AG10803 (cell line): ENCODE measurements around the gene CYP1A2.

Source experiments
- DNase-seq: peaks from one replicate; pipeline ENCODE4 v3.0.0; 2010; ENCODE audit warnings: low read depth
- H3K4me3 ChIP-seq: 2 replicates; pipeline ENCODE4 v1.5.1; 2011; ENCODE audit warnings: mild to moderate bottlenecking, low read length, control low read depth
- TF ChIP-seq, protein P1 (sequence below): conservative IDR thresholded peaks from 2 replicates; pipeline ENCODE4 v1.5.1; 2011; ENCODE audit warnings: mild to moderate bottlenecking, low read length, control low read depth, inconsistent platforms

Gene CYP1A2, protein sequence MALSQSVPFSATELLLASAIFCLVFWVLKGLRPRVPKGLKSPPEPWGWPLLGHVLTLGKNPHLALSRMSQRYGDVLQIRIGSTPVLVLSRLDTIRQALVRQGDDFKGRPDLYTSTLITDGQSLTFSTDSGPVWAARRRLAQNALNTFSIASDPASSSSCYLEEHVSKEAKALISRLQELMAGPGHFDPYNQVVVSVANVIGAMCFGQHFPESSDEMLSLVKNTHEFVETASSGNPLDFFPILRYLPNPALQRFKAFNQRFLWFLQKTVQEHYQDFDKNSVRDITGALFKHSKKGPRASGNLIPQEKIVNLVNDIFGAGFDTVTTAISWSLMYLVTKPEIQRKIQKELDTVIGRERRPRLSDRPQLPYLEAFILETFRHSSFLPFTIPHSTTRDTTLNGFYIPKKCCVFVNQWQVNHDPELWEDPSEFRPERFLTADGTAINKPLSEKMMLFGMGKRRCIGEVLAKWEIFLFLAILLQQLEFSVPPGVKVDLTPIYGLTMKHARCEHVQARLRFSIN

DNA sequence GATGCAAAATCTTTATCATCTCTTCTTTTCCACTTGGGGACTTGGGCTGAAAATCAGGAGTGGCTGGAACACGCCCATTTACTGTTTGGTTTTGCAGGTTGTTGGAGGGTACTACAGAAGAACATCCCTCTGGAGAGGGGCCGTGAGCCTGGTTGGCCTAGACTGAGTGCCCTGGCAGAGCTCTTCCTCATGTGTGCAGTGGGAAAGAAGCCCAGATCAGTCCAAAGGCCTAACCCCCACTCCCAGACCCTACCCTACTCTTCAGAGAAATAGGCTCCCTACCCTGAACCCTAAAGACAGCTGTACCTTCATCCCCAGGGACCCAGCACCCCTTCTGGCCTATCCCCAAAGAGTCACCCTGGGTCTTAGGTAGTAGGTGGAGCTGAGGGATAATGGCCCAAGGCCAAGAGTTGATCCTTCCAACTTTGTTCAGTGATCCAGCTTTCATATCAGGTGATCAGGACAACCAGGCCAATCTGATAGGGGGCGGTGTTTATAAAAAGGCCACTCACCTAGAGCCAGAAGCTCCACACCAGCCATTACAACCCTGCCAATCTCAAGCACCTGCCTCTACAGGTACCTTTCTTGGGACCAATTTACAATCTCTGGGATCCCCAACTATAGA is at the start of gene CYP1A2:
CYP1A2 (plus strand) TSS at position 524 of the 625 bp plus-strand sequence. CDS start 894 bp downstream, outside the sequence.
- no peak within 1 kb of the TSS for H3K4me3 ChIP-seq
- DNase-seq, result no peak
- TF ChIP-seq, protein P1, sequence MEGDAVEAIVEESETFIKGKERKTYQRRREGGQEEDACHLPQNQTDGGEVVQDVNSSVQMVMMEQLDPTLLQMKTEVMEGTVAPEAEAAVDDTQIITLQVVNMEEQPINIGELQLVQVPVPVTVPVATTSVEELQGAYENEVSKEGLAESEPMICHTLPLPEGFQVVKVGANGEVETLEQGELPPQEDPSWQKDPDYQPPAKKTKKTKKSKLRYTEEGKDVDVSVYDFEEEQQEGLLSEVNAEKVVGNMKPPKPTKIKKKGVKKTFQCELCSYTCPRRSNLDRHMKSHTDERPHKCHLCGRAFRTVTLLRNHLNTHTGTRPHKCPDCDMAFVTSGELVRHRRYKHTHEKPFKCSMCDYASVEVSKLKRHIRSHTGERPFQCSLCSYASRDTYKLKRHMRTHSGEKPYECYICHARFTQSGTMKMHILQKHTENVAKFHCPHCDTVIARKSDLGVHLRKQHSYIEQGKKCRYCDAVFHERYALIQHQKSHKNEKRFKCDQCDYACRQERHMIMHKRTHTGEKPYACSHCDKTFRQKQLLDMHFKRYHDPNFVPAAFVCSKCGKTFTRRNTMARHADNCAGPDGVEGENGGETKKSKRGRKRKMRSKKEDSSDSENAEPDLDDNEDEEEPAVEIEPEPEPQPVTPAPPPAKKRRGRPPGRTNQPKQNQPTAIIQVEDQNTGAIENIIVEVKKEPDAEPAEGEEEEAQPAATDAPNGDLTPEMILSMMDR, result no peak

DNA sequence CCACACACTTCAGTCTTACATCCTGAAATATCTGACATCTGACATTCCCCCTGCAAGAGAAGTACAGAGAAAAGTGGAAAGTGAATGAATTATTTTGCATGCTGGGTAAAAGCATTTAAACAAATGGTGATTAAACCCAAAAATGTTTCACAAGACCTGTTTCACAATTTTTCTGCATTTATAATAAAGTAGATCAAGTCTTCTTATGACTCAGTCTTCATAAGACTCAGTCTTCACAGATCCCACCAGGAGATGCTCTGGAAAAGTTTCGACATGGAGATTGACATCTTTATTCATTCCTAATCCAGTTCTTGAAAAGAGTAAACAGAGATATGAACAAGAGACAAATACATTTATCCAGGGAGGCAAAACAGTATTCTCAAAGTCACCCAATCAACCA is 39.6 kb upstream of the CYP1A2 start:
- H3K4me3 ChIP-seq, result no peak overlapping the region
- peak; percentile 15 for DNase-seq
- TF ChIP-seq, protein P1, result no peak

- no peak overlapping the region for H3K4me3 ChIP-seq
- TF ChIP-seq, protein P1, result no peak
- no peak for DNase-seq
These were observed 38.8 kb upstream of the CYP1A2 start for GRCh38 chr15:74709892-74710291.

- TF ChIP-seq, protein P1, result no peak
- H3K4me3 ChIP-seq, result no peak overlapping the region
- no peak for DNase-seq
These were observed 38.1 kb upstream of the CYP1A2 start for GRCh38 chr15:74710319-74711094.

- no peak overlapping the region for H3K4me3 ChIP-seq
- TF ChIP-seq, protein P1, result no peak
- DNase-seq, result no peak
These were observed 36.3 kb upstream of the CYP1A2 start for GRCh38 chr15:74712311-74712710.

DNA sequence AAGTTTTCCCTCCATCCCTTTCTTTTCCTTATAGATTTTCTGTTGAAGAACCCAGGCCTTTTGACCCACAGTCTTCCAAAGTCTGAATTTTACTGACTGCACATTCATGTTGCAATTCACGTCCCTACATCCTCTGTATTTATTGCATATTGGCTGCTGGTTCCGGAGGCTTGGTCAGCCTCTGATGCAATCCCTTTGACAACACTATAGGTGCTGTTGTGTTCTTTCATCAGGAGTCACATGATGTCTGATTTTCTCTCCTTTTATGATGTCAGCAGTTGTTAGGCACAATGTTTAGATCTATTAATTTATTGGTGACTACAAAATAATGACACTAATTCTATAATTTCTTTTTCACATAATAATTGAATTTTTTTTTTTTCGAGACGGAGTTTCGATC is 32.0 kb upstream of the CYP1A2 start:
- TF ChIP-seq, protein P1, result no peak
- DNase-seq, result no peak
- no peak overlapping the region for H3K4me3 ChIP-seq
